Measurements from ENCODE around the gene CX3CL1. TPM values are rescaled to one million over a fixed set of nuclear protein-coding genes. Genes with fewer than 3 reads are reported as not detected.

CX3CL1 gene
- total RNA-seq, 4 donors from 2014 or later, result 12.8 to 25.1 (median 13.6) TPM

- Histone ChIP-seq H3K36me3 (no peaks in the 10 kb centered on the region), H3K4me3 (no peak overlapping the region), H3K27me3 (no peaks in the 10 kb centered on the region), H3K27ac (no peak overlapping the region), H3K4me1 (peaks cover 15% of the 10 kb centered on the region), H3K9me3 (no peaks in the 10 kb centered on the region)
- no peak for DNase-seq (ENCODE audit: low spot score in 2 of 2)
- 78% methylated on average over 3 of the region's 3 CpGs for WGBS
- TF ChIP-seq, protein P1, sequence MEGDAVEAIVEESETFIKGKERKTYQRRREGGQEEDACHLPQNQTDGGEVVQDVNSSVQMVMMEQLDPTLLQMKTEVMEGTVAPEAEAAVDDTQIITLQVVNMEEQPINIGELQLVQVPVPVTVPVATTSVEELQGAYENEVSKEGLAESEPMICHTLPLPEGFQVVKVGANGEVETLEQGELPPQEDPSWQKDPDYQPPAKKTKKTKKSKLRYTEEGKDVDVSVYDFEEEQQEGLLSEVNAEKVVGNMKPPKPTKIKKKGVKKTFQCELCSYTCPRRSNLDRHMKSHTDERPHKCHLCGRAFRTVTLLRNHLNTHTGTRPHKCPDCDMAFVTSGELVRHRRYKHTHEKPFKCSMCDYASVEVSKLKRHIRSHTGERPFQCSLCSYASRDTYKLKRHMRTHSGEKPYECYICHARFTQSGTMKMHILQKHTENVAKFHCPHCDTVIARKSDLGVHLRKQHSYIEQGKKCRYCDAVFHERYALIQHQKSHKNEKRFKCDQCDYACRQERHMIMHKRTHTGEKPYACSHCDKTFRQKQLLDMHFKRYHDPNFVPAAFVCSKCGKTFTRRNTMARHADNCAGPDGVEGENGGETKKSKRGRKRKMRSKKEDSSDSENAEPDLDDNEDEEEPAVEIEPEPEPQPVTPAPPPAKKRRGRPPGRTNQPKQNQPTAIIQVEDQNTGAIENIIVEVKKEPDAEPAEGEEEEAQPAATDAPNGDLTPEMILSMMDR (IDR thresholded peaks at IDR 0.05), result no peak
- TF ChIP-seq POLR2A (IDR thresholded peaks at IDR 0.05), result no peak
- no peak for TF ChIP-seq POLR2AphosphoS5 (IDR thresholded peaks at IDR 0.05)
- no peak for TF ChIP-seq EP300 (IDR thresholded peaks at IDR 0.05)
These were observed 32.8 kb downstream of the CX3CL1 start for GRCh38 chr16:57405097-57405496.

DNA sequence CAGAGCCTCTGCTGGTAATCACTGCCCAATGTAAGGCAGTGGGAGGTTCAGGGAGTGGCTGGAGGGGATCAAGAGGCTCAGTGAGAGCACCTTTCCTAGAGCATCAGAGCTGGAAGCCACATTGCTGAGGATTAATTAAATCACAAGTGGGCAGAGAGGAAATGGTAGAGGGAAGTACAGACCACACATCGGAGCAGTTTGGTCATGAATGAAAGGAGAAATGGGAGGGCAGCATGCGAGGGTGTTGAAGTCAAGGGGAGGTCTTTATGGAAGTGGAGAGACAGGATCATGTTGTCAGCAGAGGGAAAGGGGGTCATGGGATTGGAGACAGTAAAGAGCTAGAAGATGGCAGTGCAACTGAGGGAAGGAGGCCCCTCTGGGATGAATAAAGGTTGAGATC, 34.6 kb downstream of the CX3CL1 start:
- no peak for DNase-seq (ENCODE audit: low spot score in 2 of 2)
- H3K36me3 ChIP-seq, result no peaks in the 10 kb centered on the region
- WGBS, result 79% methylated on average over 2 of the region's 2 CpGs

GRCh38 chr16:57407521-57408353, 35.4 kb downstream of the CX3CL1 start:
- peaks cover 30% of the 10 kb centered on the region for H3K4me1 ChIP-seq
- TF ChIP-seq POLR2AphosphoS5 (IDR thresholded peaks at IDR 0.05), result no peak
- TF ChIP-seq EP300 (IDR thresholded peaks at IDR 0.05), result no peak
- TF ChIP-seq, protein P1 (IDR thresholded peaks at IDR 0.05), result no peak
- TF ChIP-seq POLR2A (IDR thresholded peaks at IDR 0.05), result no peak
- H3K9me3 ChIP-seq, result no peaks in the 10 kb centered on the region
- no peak overlapping the region for H3K27ac ChIP-seq
- WGBS, result 93% methylated on average over 5 of the region's 5 CpGs
- no peak for DNase-seq (ENCODE audit: low spot score in 2 of 2)
- H3K4me3 ChIP-seq, result no peak overlapping the region
- no peaks in the 10 kb centered on the region for H3K27me3 ChIP-seq
- no peaks in the 10 kb centered on the region for H3K36me3 ChIP-seq

More for the DNA sequence above, 34.6 kb downstream of the CX3CL1 start:
- H3K27ac ChIP-seq, result no peak overlapping the region
- TF ChIP-seq, protein P1 (IDR thresholded peaks at IDR 0.05), result no peak
- no peak for TF ChIP-seq POLR2A (IDR thresholded peaks at IDR 0.05)
- no peak for TF ChIP-seq EP300 (IDR thresholded peaks at IDR 0.05)
- TF ChIP-seq POLR2AphosphoS5 (IDR thresholded peaks at IDR 0.05), result no peak
- no peak overlapping the region for H3K4me3 ChIP-seq
- no peaks in the 10 kb centered on the region for H3K27me3 ChIP-seq
- H3K4me1 ChIP-seq, result peaks cover 30% of the 10 kb centered on the region
- no peaks in the 10 kb centered on the region for H3K9me3 ChIP-seq

DNA sequence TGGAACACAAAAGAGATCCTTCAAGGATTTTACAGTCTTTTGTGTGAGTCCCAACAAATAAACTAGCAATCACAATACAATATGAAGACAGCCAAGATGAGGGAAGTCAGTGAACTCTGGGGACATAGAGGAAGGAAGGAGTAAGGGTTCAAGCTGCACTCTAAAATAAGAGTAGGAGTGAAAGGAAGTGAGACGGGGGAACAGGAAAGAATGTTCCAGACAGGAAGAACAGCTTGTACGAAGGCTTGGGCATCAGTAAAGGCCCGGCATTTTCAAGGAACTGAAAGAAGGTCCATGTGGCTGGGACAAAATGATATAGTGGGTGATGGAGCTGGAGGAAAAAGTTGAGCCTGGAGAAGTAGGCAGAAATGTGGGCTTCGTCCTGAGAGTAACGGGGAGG, 36.8 kb downstream of the CX3CL1 start:
- no peak for TF ChIP-seq POLR2A (IDR thresholded peaks at IDR 0.05)
- TF ChIP-seq EP300 (IDR thresholded peaks at IDR 0.05), result no peak
- no peak for TF ChIP-seq POLR2AphosphoS5 (IDR thresholded peaks at IDR 0.05)
- TF ChIP-seq, protein P1 (IDR thresholded peaks at IDR 0.05), result no peak
- DNase-seq (ENCODE audit: low spot score in 2 of 2), result no peak
- Histone ChIP-seq H3K4me3 (no peak overlapping the region), H3K36me3 (no peaks in the 10 kb centered on the region), H3K27me3 (no peaks in the 10 kb centered on the region), H3K9me3 (no peaks in the 10 kb centered on the region), H3K4me1 (peaks cover 30% of the 10 kb centered on the region), H3K27ac (no peak overlapping the region)
- 65% methylated on average over 5 of the region's 5 CpGs for WGBS

DNA sequence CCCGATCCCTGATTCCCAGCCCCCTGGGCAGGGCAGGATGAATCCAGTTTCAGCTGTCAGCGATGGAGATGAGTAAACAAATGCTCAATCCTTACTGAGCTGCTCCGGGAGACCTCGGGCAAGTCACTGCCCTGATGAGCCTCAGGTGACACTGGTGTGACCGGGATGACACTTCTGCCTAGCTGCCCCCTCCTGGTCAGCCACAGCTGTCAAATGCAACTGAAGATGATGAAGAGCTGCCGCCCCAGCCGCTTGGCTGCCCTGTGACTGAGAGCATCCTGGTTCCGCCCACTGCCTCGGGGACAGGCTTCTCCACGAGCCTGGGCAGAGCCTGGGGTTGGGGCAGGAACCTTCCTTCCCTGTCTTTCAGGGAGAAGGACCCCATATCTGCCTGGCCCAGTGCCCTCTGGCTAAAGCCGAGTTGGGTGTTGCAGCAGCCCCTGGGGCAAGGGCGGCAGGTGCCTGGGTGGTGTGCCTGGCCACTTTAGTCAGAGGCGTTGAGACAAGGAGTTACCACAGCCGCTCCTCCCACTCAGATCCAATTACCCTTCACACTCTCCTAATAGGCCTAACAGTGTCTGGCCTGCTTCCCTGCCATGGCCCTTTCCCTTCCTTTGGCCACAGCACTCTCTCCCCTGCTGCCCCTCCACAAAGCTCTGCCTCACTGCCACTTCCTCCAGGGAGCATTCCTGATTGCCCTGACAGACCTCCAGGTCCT, 37.7 kb downstream of the CX3CL1 start:
- TF ChIP-seq POLR2A (IDR thresholded peaks at IDR 0.05) (no peak), POLR2AphosphoS5 (IDR thresholded peaks at IDR 0.05) (no peak), EP300 (IDR thresholded peaks at IDR 0.05) (no peak)
- TF ChIP-seq, protein P1 (IDR thresholded peaks at IDR 0.05), result no peak
- Histone ChIP-seq H3K4me3 (no peak overlapping the region), H3K9me3 (no peaks in the 10 kb centered on the region), H3K27me3 (no peaks in the 10 kb centered on the region), H3K36me3 (no peaks in the 10 kb centered on the region), H3K4me1 (peaks cover 30% of the 10 kb centered on the region), H3K27ac (no peak overlapping the region)
- DNase-seq (ENCODE audit: low spot score in 2 of 2), result no peak
- 41% methylated on average over 14 of the region's 14 CpGs for WGBS

All from suprapubic skin (tissue), 4 donors.